Hematopoietic multipotent progenitor cell (in vitro differentiated cells): ENCODE results near the gene GATD1. TPM values are rescaled to one million over a fixed set of nuclear protein-coding genes. Genes with fewer than 3 reads are reported as not detected.

ENCODE experiments used
- DNase-seq, 3 donors: peaks; one replicate each; pipeline ENCODE4 v3.0.0-alpha.2; 2011 to 2015; ENCODE audit warnings: low read depth in 2 of 3, low spot score in 2 of 3
- total RNA-seq: library from RNA; depleted of rRNA; stranded (reverse); fragments of >200 nt; gene quantifications from one replicate; pipeline ENCODE4 v1.2.3, GENCODE V29; 2012

The GATD1 gene
- total RNA-seq, 1 donor: 41.7 TPM

- DNase-seq: no peak
Measured at GRCh38 chr11:729492-730074, 47.7 kb downstream of the GATD1 start.

DNA sequence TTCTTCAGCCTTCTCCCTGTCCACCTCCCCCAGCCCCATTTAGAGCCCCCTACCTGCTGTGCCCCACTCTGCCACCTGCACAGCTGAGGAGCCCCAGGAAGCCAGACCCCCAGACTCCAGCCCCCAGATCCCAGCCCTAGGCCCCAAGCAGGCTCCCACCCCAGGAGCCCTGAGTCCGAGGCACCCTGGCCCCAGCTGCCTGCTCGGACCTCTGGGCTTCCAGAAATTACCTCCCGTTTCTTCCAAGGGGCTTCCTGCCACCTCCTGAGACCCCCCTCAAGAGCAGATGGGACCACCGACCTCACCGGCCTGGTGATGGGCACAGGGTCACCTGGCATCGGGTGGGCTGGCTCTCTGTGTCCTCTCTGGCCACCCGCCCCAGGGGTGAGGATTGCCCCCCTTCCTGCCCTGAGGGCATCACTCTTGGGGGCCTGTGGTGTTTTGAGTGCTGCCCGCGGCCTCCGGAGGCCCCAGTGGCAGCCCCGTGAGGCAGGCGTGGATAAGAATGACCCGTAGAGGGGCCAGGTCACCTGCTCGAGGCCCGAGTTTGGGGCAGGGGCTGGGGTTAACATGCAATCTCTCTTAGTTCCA is 48.3 kb downstream of the GATD1 start:
- no peak for DNase-seq

- peak; percentile 67 to 82 (median 81) for DNase-seq
Measured at GRCh38 chr11:727859-728748, 49.2 kb downstream of the GATD1 start.

- DNase-seq: no peak
Measured at GRCh38 chr11:727281-727701, 50.0 kb downstream of the GATD1 start.

- peak in 1 of 3 donors; percentile 58 for DNase-seq
Measured at GRCh38 chr11:726278-727220, 50.7 kb downstream of the GATD1 start.

DNA sequence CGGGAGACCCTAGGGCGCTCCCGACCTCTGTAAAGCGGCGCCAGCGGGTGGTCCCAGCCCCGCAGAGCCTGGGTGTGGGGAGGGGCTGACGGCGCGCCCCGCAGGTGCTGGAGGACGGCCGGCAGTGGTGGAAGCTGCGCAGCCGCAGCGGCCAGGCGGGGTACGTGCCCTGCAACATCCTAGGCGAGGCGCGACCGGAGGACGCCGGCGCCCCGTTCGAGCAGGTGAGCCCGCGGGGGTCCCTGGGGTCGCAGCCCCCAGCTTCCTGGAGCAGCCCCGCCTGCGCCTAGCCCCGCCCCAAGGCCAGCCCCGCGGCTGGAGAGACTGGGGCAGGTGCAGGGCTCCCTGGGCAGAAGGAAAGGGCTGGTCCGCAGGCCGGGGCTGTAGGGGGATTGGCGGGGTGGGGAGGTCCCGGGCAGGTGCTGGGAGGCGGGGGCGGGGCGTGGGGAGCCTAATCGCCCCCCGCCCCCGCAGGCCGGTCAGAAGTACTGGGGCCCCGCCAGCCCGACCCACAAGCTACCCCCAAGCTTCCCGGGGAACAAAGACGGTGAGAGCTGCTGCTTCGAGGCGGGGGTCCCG is 51.6 kb downstream of the GATD1 start:
- DNase-seq: no peak

- no peak for DNase-seq
Measured at GRCh38 chr11:724778-725386, 52.4 kb downstream of the GATD1 start.

DNA sequence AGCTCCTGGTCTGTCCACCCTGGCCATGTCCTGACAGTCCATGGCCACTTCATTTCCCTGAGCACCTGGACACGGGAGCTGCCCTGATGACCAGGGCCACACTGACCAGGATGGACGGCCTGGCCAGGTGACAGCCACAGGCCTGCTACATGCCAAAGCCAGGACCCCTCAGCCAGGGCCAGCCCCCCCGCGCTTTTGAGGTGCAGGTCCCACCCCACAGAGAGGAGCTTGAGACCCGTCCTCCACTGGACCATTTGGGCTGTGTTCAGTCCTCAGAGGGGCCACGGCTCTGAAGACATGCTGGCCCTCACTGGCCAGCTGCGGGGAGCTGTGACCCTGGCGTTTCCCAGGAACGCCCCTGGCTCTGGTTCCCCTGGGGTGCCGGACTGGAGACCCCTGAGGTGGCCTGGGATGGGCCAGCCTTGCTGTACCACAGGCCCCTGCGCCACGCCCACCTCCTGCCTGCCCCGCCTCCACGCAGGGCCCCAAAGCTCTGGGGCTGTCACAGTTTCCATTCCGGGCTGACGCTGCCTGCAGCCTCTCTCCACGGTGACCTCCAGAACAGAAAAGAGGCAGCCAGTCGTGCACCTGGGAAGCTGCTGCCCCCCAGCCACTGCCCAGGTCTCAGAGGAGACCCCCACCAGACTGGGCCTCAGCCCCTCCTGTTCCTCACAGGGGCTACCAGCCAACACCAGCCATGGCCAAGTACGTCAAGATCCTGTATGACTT is 53.1 kb downstream of the GATD1 start:
- no peak for DNase-seq

DNA sequence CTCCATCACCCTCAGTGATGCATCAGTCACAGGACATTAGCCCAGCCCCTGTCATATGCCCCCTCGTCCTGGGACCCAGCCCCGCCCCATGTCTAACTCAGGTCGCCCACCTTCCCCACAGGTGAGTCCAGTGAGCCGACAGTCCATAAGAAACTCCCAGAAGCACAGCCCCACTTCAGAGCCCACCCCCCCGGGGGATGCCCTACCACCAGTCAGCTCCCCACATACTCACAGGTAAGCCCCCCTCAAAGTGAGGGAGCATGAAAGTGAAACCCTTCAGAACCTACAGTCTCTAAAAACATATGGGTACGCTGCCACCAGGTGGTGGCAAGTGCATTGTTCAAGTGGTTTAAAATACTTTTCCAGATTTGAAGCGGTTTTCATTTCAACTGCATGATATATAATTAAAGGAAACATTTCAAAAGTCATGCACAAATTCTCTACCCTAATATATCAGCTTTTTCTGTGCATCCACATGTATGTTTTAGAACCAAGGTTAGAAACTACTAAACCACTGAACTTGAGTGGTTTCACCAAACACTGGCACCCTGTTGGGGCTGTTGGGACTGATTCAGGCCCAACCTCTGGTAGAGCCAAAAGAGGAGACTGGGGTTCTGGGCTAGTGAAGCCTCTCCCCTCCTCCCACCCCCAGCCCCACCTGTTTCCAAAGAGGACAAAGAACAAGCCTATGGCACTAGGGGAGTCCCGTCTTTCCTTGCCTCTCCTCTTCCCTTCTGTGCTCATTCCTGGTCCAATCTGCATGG is 54.0 kb downstream of the GATD1 start:
- peak in 2 of 3 donors; percentile 71 to 78 for DNase-seq

DNA sequence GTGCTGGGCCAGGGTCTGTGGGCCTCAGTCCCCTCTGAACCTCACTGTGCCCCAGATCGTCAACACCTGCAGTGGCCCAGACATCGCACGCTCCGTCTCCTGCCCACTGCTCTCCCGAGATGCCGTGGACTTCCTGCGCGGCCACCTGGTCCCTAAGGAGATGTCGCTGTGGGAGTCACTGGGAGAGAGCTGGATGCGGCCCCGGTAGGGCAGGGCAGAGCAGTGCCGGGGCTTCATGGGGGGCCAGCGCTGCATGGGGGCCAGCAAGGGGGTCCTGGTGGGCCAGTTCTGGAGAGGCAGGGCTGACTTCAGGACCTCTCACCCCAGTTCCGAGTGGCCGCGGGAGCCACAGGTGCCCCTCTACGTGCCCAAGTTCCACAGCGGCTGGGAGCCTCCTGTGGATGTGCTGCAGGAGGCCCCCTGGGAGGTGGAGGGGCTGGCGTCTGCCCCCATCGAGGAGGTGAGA is 54.9 kb downstream of the GATD1 start:
- DNase-seq: no peak

DNA sequence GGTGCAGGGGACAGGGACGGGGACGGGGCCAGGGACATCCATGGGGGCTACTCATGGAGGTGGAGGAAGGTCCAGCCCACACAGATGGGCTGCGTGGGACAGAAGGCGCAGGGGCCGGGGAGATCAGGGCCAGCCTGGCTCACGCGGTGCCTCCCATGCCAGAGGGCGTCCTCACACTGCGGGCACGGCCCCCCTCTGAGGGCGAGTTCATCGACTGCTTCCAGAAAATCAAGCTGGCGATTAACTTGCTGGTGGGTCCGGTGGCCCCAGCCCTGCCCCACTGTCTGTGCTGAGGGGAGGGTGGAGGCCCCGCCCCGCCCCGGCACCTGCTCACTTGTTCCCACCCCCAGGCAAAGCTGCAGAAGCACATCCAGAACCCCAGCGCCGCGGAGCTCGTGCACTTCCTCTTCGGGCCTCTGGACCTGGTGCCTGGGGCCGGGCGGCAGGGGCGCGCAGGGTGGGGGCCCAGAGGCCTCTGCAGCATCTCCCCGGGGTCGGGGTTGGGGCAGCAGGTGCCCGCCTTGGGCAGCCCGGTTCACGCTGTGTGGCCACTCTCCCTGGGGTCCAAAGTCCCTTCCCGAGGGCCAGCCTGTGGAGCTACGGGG is 55.4 kb downstream of the GATD1 start:
- peak in 2 of 3 donors; percentile 64 to 74 for DNase-seq

- DNase-seq: no peak
Measured at GRCh38 chr11:721247-721740, 56.0 kb downstream of the GATD1 start.

DNA sequence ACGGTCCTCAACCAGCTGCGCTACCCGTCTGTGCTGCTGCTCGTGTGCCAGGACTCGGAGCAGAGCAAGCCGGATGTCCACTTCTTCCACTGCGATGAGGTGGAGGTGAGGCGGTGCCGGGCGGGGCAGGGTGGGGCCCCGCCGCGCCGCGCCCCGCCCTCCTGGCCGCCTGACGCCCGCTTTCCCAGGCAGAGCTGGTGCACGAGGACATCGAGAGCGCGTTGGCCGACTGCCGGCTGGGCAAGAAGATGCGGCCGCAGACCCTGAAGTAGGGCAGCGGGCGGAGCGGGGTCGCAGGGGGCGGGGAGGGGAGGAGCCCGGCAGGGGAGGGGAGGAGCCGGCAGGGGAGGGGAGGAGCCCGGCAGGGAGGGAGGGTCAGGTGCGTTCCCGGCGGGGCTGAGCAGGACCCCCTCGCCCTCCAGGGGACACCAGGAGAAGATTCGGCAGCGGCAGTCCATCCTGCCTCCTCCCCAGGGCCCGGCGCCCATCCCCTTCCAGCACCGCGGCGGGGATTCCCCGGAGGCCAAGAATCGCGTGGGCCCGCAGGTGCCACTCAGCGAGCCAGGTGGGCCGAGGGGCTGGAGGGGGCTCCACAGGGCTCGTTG is 56.5 kb downstream of the GATD1 start:
- DNase-seq: no peak

- DNase-seq: no peak
Measured at GRCh38 chr11:720017-720641, 57.2 kb downstream of the GATD1 start.

DNA sequence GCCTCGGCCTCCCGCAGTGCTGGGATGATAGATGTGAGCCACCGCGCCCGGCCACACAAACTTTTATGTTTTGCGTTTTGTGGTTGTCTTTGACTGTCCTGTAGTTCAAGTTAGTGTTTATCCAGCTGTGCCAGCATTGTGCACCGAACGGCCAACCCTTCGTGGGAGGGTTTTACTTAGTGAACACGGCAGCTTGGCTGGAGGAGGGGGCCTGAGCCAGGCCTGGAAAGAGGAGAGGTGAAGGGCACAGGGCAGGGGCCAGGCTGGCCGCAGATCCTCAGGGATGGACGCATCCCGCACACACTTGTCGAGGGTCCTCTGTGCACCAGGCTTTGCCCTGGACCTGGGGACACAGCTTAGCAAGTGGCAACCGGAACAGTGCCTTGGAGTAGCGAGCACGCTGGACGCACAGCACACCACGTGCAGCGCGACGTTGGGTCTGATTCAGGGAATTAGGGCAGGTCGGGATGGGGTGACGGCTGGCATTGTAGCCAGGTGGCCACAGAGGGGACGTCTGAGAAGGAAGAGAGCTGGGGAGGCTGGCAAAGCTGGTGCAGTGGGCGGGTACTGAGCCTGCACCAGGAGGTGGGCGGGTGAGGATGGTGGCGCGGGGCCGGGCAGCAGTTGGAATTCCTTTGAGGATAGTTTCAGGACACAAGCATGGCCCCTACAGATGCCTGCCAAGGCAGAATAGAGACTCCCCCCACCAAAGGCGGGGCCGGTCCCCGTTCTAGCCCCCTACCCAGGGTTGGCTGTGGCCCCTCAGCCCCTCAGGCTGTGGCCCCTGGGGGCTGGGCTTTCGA is 57.9 kb downstream of the GATD1 start:
- no peak for DNase-seq
